Choroid plexus epithelial cell (primary cell): ENCODE results near the gene ARMC9.
A peak's percentile ranks its signal among the peaks of the same experiment; 100 is the strongest.

Experiments used
- DNase-seq: peaks from one replicate; pipeline ENCODE4 v3.0.0-alpha.2; 2010; ENCODE audit warnings: low read depth
- H3K4me3 ChIP-seq: 2 replicates; pipeline ENCODE4 v1.5.1; 2011; ENCODE audit warnings: low read depth, mild to moderate bottlenecking, control low read depth, low read length, moderate library complexity
- TF ChIP-seq, protein P1 (sequence below): conservative IDR thresholded peaks from 2 replicates; pipeline ENCODE4 v1.5.1; 2011; ENCODE audit warnings: low read depth, mild to moderate bottlenecking, control low read depth, inconsistent platforms, low read length, moderate library complexity

The ARMC9 gene

DNA sequence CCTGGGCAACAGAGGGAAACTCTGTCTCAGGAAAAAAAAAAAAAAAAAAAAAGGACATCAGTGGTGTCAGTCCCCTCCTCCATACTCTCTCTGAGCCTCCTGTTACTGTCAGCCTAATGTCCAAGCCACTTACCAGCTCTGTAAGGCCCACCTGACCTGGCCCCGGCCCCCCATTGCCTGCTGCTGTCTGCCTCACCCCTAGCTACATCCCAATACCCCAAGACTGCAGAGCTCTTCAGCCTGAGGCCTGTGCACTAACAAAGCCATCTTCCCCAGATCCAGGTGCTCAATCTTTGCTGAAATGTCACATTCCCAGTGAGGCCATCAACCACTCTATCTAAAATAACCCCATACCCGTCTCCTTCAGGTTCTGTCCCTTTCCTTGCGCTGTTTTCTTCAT is 5.7 kb downstream of the ARMC9 start:
- H3K4me3 ChIP-seq, result no peak overlapping the region
- DNase-seq, result no peak
- TF ChIP-seq, protein P1, sequence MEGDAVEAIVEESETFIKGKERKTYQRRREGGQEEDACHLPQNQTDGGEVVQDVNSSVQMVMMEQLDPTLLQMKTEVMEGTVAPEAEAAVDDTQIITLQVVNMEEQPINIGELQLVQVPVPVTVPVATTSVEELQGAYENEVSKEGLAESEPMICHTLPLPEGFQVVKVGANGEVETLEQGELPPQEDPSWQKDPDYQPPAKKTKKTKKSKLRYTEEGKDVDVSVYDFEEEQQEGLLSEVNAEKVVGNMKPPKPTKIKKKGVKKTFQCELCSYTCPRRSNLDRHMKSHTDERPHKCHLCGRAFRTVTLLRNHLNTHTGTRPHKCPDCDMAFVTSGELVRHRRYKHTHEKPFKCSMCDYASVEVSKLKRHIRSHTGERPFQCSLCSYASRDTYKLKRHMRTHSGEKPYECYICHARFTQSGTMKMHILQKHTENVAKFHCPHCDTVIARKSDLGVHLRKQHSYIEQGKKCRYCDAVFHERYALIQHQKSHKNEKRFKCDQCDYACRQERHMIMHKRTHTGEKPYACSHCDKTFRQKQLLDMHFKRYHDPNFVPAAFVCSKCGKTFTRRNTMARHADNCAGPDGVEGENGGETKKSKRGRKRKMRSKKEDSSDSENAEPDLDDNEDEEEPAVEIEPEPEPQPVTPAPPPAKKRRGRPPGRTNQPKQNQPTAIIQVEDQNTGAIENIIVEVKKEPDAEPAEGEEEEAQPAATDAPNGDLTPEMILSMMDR, result no peak

DNA sequence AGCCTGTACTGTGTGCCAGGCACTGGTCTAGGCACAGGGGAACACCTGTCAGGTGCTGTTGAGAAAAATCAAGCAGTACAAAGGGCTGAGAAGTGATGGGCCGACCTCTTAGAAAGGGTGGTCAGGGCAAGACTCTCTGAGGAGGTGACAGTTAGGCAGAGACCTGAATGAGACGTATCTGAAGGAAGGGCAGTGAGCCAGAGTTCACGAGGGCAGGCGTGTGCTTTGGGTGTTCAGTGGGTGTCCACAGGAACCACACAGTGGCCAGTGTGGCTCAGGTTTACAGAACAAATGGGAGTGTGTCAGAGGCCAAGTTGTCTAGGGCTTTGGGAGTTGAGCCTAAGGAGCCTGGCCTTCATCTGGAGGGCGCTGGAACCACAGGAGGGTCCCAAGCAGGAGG is 6.2 kb downstream of the ARMC9 start:
- TF ChIP-seq, protein P1, result no peak
- no peak overlapping the region for H3K4me3 ChIP-seq
- DNase-seq, result no peak

- DNase-seq, result no peak
- no peak overlapping the region for H3K4me3 ChIP-seq
- TF ChIP-seq, protein P1, result no peak
Observed at GRCh38 chr2:231207734-231208133, 9.3 kb downstream of the ARMC9 start.

GRCh38 chr2:231210782-231211181 is 12.4 kb downstream of the ARMC9 start:
- H3K4me3 ChIP-seq, result no peak overlapping the region
- no peak for DNase-seq
- TF ChIP-seq, protein P1, result no peak

GRCh38 chr2:231211486-231211885 is 13.1 kb downstream of the ARMC9 start:
- no peak overlapping the region for H3K4me3 ChIP-seq
- TF ChIP-seq, protein P1, result no peak
- DNase-seq, result peak; percentile 36

GRCh38 chr2:231212329-231212845 is 14.0 kb downstream of the ARMC9 start:
- peak; percentile 26 for DNase-seq
- TF ChIP-seq, protein P1, result no peak
- no peak overlapping the region for H3K4me3 ChIP-seq

GRCh38 chr2:231213931-231214642 is 15.7 kb downstream of the ARMC9 start:
- TF ChIP-seq, protein P1, result no peak
- no peak for DNase-seq

More at GRCh38 chr2:231213931-231214642, 15.7 kb downstream of the ARMC9 start:
- no peak overlapping the region for H3K4me3 ChIP-seq
